Measurements from ENCODE around the gene PCYT1B. TPM values are rescaled to one million over a fixed set of nuclear protein-coding genes. Genes with fewer than 3 reads are reported as not detected.
"Not testable (repeated sequence)": the region's sequence is repeated elsewhere in the genome, so short reads cannot be mapped to it uniquely, and the experiment has no call there.

PCYT1B gene
- total RNA-seq, 1 experiment from 2014 or later = not detected

GRCh38 chrX:24658421-24658820 lies 11.3 kb upstream of the PCYT1B start:
- intact Hi-C loops (cut with micrococcal nuclease; ENCODE audit: unreplicated experiment) = no loop called here
- DNase-seq = no peak
- CTCF ChIA-PET = no interaction called here

GRCh38 chrX:24657671-24658386 lies 10.7 kb upstream of the PCYT1B start:
- no peaks in the 10 kb centered on the region for H3K36me3 ChIP-seq (ENCODE audit: low read depth)
- ChIA-PET POLR2A (ENCODE audit: unreplicated experiment) (no interaction called here), CTCF (no interaction called here)
- H3K9me3 ChIP-seq (ENCODE audit: insufficient read depth, low read depth) = no peaks in the 10 kb centered on the region
- no peak overlapping the region for H3K27ac ChIP-seq
- H3K79me2 ChIP-seq (ENCODE audit: low read depth) = no peaks in the 10 kb centered on the region
- DNase-seq = no peak
- no TSS peak for BruUV-seq (replicated peaks)
- TF ChIP-seq CTCF (conservative IDR thresholded peaks at IDR 0.05) (no peak), EZH2 (IDR thresholded peaks at IDR 0.05; ENCODE audit: low read depth) (no peak)
- no peak overlapping the region for H3K4me2 ChIP-seq
- no peaks in the 10 kb centered on the region for H3K4me1 ChIP-seq (replicated peaks; ENCODE audit: insufficient read depth)
- intact Hi-C loops (cut with micrococcal nuclease; ENCODE audit: unreplicated experiment) = no loop called here
- H4K20me1 ChIP-seq (ENCODE audit: insufficient read depth) = no peaks in the 10 kb centered on the region
- no peaks in the 10 kb centered on the region for H3K9me2 ChIP-seq (ENCODE audit: insufficient read depth)
- H3K4me3 ChIP-seq = no peak overlapping the region
- H3K27me3 ChIP-seq (ENCODE audit: insufficient read depth, low read depth) = no peaks in the 10 kb centered on the region
- H3F3A ChIP-seq (ENCODE audit: insufficient read depth, low read depth) = no peaks in the 10 kb centered on the region
- no peak overlapping the region for H2AFZ ChIP-seq

More at GRCh38 chrX:24658421-24658820, 11.3 kb upstream of the PCYT1B start:
- TF ChIP-seq EZH2 (IDR thresholded peaks at IDR 0.05; ENCODE audit: low read depth) (no peak), CTCF (conservative IDR thresholded peaks at IDR 0.05) (no peak)
- no peaks in the 10 kb centered on the region for H3K27me3 ChIP-seq (ENCODE audit: insufficient read depth, low read depth)
- no peak overlapping the region for H3K4me2 ChIP-seq
- BruUV-seq (replicated peaks) = no TSS peak
- H3K27ac ChIP-seq = no peak overlapping the region
- H3K4me1 ChIP-seq (replicated peaks; ENCODE audit: insufficient read depth) = no peaks in the 10 kb centered on the region
- H3K79me2 ChIP-seq (ENCODE audit: low read depth) = no peaks in the 10 kb centered on the region
- H4K20me1 ChIP-seq (ENCODE audit: insufficient read depth) = no peaks in the 10 kb centered on the region
- H3K9me3 ChIP-seq (ENCODE audit: insufficient read depth, low read depth) = no peaks in the 10 kb centered on the region
- no peaks in the 10 kb centered on the region for H3K9me2 ChIP-seq (ENCODE audit: insufficient read depth)
- POLR2A ChIA-PET (ENCODE audit: unreplicated experiment) = no interaction called here
- no peak overlapping the region for H3K4me3 ChIP-seq
- H3K36me3 ChIP-seq (ENCODE audit: low read depth) = no peaks in the 10 kb centered on the region
- no peak overlapping the region for H2AFZ ChIP-seq
- no peaks in the 10 kb centered on the region for H3F3A ChIP-seq (ENCODE audit: insufficient read depth, low read depth)

GRCh38 chrX:24655679-24656078 lies 8.5 kb upstream of the PCYT1B start:
- H3K9me2 ChIP-seq (ENCODE audit: insufficient read depth); H3K9me3 ChIP-seq (ENCODE audit: insufficient read depth, low read depth); H3K4me1 ChIP-seq (replicated peaks; ENCODE audit: insufficient read depth); H2AFZ ChIP-seq; CTCF ChIA-PET; POLR2A ChIA-PET (ENCODE audit: unreplicated experiment); BruUV-seq (replicated peaks); DNase-seq; H3K27ac ChIP-seq; H3K4me3 ChIP-seq; intact Hi-C loops (cut with micrococcal nuclease; ENCODE audit: unreplicated experiment); H3K36me3 ChIP-seq (ENCODE audit: low read depth); H3K79me2 ChIP-seq (ENCODE audit: low read depth); H4K20me1 ChIP-seq (ENCODE audit: insufficient read depth); H3K27me3 ChIP-seq (ENCODE audit: insufficient read depth, low read depth); H3K4me2 ChIP-seq; H3F3A ChIP-seq (ENCODE audit: insufficient read depth, low read depth): not testable (repeated sequence)

GRCh38 chrX:24651783-24652182 lies 4.6 kb upstream of the PCYT1B start:
- Histone ChIP-seq H3K36me3 (ENCODE audit: low read depth) (no peaks in the 10 kb centered on the region), H3K4me3 (no peak overlapping the region), H4K20me1 (ENCODE audit: insufficient read depth) (no peaks in the 10 kb centered on the region), H3K27ac (no peak overlapping the region), H3F3A (ENCODE audit: insufficient read depth, low read depth) (no peaks in the 10 kb centered on the region), H3K4me1 (replicated peaks; ENCODE audit: insufficient read depth) (no peaks in the 10 kb centered on the region), H3K79me2 (ENCODE audit: low read depth) (no peaks in the 10 kb centered on the region), H3K9me2 (ENCODE audit: insufficient read depth) (no peaks in the 10 kb centered on the region), H2AFZ (no peak overlapping the region), H3K9me3 (ENCODE audit: insufficient read depth, low read depth) (no peaks in the 10 kb centered on the region), H3K4me2 (no peak overlapping the region), H3K27me3 (ENCODE audit: insufficient read depth, low read depth) (no peaks in the 10 kb centered on the region; the same call in 1 of the 2 replicates)
- no TSS peak for BruUV-seq (replicated peaks)
- DNase-seq = no peak
- TF ChIP-seq EZH2 (IDR thresholded peaks at IDR 0.05; ENCODE audit: low read depth) = no peak
- TF ChIP-seq CTCF (conservative IDR thresholded peaks at IDR 0.05) = no peak
- ChIA-PET CTCF (interaction anchor here (0.6 kb wide), 1 partner anchor 33 kb away, joined by 3 read pairs; no protein-coding TSS in a partner anchor), POLR2A (ENCODE audit: unreplicated experiment) (no interaction called here)
- intact Hi-C loops (cut with micrococcal nuclease; ENCODE audit: unreplicated experiment) = no loop called here

All from PC-9 (cell line).